Measurements from ENCODE around the gene ARMH3. TPM values are rescaled to one million over a fixed set of nuclear protein-coding genes. Genes with fewer than 3 reads are reported as not detected.

The ARMH3 gene
- total RNA-seq, 5 donors from 2014 or later (not counting 1 experiment from before 2014, with no cell fraction given) = 26.4 to 30.0 (median 27.2) TPM

GRCh38 chr10:102067091-102067916 lies 11.3 kb upstream of the ARMH3 start:
- H3K4me1 Mint-ChIP-seq = peaks cover 32 to 42% (median 37%) of the 10 kb centered on the region in 3 donors
- WGBS (ENCODE audit: insufficient coverage) = 99% methylated on average over 12 of the region's 18 CpGs
- no peak overlapping the region for H3K27ac ChIP-seq (ENCODE audit: low read length)

GRCh38 chr10:102066399-102067088 lies 10.6 kb upstream of the ARMH3 start:
- CTCF ChIA-PET = no interaction called here
- ATAC-seq (replicated peaks in 1 of 4) (no peak), DNase-seq (no peak)
- Mint-ChIP-seq H3K27ac (peak overlapping the region; percentile 84 to 89), H3K4me1 (peaks cover 32 to 40% (median 37%) of the 10 kb centered on the region in 3 donors), H3K4me3 (peak overlapping the region; percentile 80 to 88 (median 85)), H3K9me3 (no peaks in the 10 kb centered on the region), H3K36me3 (peaks cover 3% of the 10 kb centered on the region), H3K27me3 (no peaks in the 10 kb centered on the region)
- Histone ChIP-seq H3K36me3 (ENCODE audit: control insufficient read depth in 2 of 2, extremely low read depth in 1 of 2, insufficient read depth in 1 of 2, low read length in 1 of 2) (peaks cover 2 to 20% of the 10 kb centered on the region in 2 donors), H3K4me1 (ENCODE audit: control insufficient read depth in 1 of 2, extremely low read depth in 1 of 2, insufficient read depth in 2 of 2, low read length in 2 of 2) (peaks cover 4 to 34% of the 10 kb centered on the region in 2 experiments), H3K9me3 (no peaks in the 10 kb centered on the region), H3K27ac (ENCODE audit: low read length) (peak overlapping the region; percentile 61), H3K27me3 (replicated peaks in 1 of 2; ENCODE audit: control insufficient read depth in 2 of 2, extremely low read depth in 1 of 2, insufficient read depth in 2 of 2, low read length in 1 of 2) (no peaks in the 10 kb centered on the region), H3K4me3 (ENCODE audit: control insufficient read depth in 1 of 2, extremely low read depth in 1 of 2, low read length in 1 of 2) (peak overlapping the region; percentile 55 to 86)
- WGBS (ENCODE audit: insufficient coverage) = 90% methylated on average over 8 of the region's 16 CpGs
- POLR2A ChIA-PET = interaction anchor here in 1 of 2 donors (0.6 to 1.2 kb wide), 3 partner anchors 14 to 250 kb away, joined by 4 to 10 read pairs (median 9); no protein-coding TSS in a partner anchor

More at GRCh38 chr10:102067091-102067916, 11.3 kb upstream of the ARMH3 start:
- Mint-ChIP-seq H3K36me3 (peaks cover 3% of the 10 kb centered on the region), H3K4me3 (peak overlapping the region; percentile 53 to 88 (median 80)), H3K27me3 (no peaks in the 10 kb centered on the region), H3K27ac (peak overlapping the region in 1 of 2 donors; percentile 59), H3K9me3 (no peaks in the 10 kb centered on the region)
- ChIA-PET CTCF (interaction anchor here in 1 of 2 donors (0.8 kb wide), 1 partner anchor 169 kb away, joined by 3 read pairs; no protein-coding TSS in a partner anchor), POLR2A (interaction anchor here in 1 of 2 donors (1.2 kb wide), 1 partner anchor 15 kb away, joined by 9 read pairs; no protein-coding TSS in a partner anchor)
- Histone ChIP-seq H3K4me1 (ENCODE audit: control insufficient read depth in 1 of 2, extremely low read depth in 1 of 2, insufficient read depth in 2 of 2, low read length in 2 of 2) (peaks cover 4 to 34% of the 10 kb centered on the region in 2 experiments), H3K36me3 (ENCODE audit: control insufficient read depth in 2 of 2, extremely low read depth in 1 of 2, insufficient read depth in 1 of 2, low read length in 1 of 2) (peaks cover 2 to 20% of the 10 kb centered on the region in 2 donors), H3K27me3 (replicated peaks in 1 of 2; ENCODE audit: control insufficient read depth in 2 of 2, extremely low read depth in 1 of 2, insufficient read depth in 2 of 2, low read length in 1 of 2) (no peaks in the 10 kb centered on the region), H3K9me3 (no peaks in the 10 kb centered on the region), H3K4me3 (ENCODE audit: control insufficient read depth in 1 of 2, extremely low read depth in 1 of 2, low read length in 1 of 2) (no peak overlapping the region)
- DNase-seq (no peak), ATAC-seq (replicated peaks in 1 of 4) (no peak)

- no peaks in the 10 kb centered on the region for H3K9me3 ChIP-seq
- H3K27ac Mint-ChIP-seq = peak overlapping the region; percentile 84 to 89
- H3K4me1 ChIP-seq (ENCODE audit: control insufficient read depth in 1 of 2, extremely low read depth in 1 of 2, insufficient read depth in 2 of 2, low read length in 2 of 2) = peaks cover 4 to 34% of the 10 kb centered on the region in 2 experiments
- H3K36me3 Mint-ChIP-seq = peaks cover 3% of the 10 kb centered on the region
- H3K36me3 ChIP-seq (ENCODE audit: control insufficient read depth in 2 of 2, extremely low read depth in 1 of 2, insufficient read depth in 1 of 2, low read length in 1 of 2) = peaks cover 2 to 20% of the 10 kb centered on the region in 2 donors
- no peaks in the 10 kb centered on the region for H3K27me3 ChIP-seq (replicated peaks in 1 of 2; ENCODE audit: control insufficient read depth in 2 of 2, extremely low read depth in 1 of 2, insufficient read depth in 2 of 2, low read length in 1 of 2)
- H3K4me3 ChIP-seq (ENCODE audit: control insufficient read depth in 1 of 2, extremely low read depth in 1 of 2, low read length in 1 of 2) = peak overlapping the region; percentile 55 to 86
- DNase-seq (peak in 9 of 35 experiments; percentile 7 to 36 (median 14)), ATAC-seq (replicated peaks in 1 of 4) (peak; percentile 17 to 24 (median 20))
- WGBS (ENCODE audit: insufficient coverage) = 12% methylated on average over 62 of the region's 63 CpGs
- CTCF ChIA-PET = interaction anchor here in 1 of 2 donors (0.6 kb wide), 1 partner anchor 9 kb away, joined by 5 read pairs; no protein-coding TSS in a partner anchor
- H3K27ac ChIP-seq (ENCODE audit: low read length) = peak overlapping the region; percentile 61
- POLR2A ChIA-PET = interaction anchor here in 1 of 2 donors (0.6 kb wide), 1 partner anchor 18 kb away, joined by 4 read pairs; no protein-coding TSS in a partner anchor
- H3K4me1 Mint-ChIP-seq = peaks cover 32 to 37% (median 37%) of the 10 kb centered on the region in 3 donors
- no peaks in the 10 kb centered on the region for H3K27me3 Mint-ChIP-seq
- peak overlapping the region; percentile 80 to 88 (median 85) for H3K4me3 Mint-ChIP-seq
- no peaks in the 10 kb centered on the region for H3K9me3 Mint-ChIP-seq
These were observed 9.8 kb upstream of the ARMH3 start for GRCh38 chr10:102065561-102066398.

GRCh38 chr10:102064868-102065560 lies 9.0 kb upstream of the ARMH3 start, which contains the start of gene HPS6:
HPS6 (plus strand) TSS chr10:102065349; CDS start chr10:102065475, 126 bp downstream.
- ATAC-seq (replicated peaks in 1 of 4) = peak; percentile 98 to 99 (median 98)
- peak; percentile 69 to 91 (median 80) for DNase-seq
- POLR2A ChIA-PET = no interaction called here
- peaks cover 32 to 37% (median 37%) of the 10 kb centered on the region in 3 donors for H3K4me1 Mint-ChIP-seq
- Histone ChIP-seq H3K9me3 (no peaks in the 10 kb centered on the region), H3K4me1 (ENCODE audit: control insufficient read depth in 1 of 2, extremely low read depth in 1 of 2, insufficient read depth in 2 of 2, low read length in 2 of 2) (peaks cover 4 to 34% of the 10 kb centered on the region in 2 experiments), H3K4me3 (ENCODE audit: control insufficient read depth in 1 of 2, extremely low read depth in 1 of 2, low read length in 1 of 2) (peak within 1 kb of the TSS; percentile 55 to 86), H3K27ac (ENCODE audit: low read length) (peak within 1 kb of the TSS; percentile 75), H3K36me3 (ENCODE audit: control insufficient read depth in 2 of 2, extremely low read depth in 1 of 2, insufficient read depth in 1 of 2, low read length in 1 of 2) (peaks cover 2 to 20% of the 10 kb centered on the region in 2 donors), H3K27me3 (replicated peaks in 1 of 2; ENCODE audit: control insufficient read depth in 2 of 2, extremely low read depth in 1 of 2, insufficient read depth in 2 of 2, low read length in 1 of 2) (no peaks in the 10 kb centered on the region)
- WGBS (ENCODE audit: insufficient coverage) = 0% methylated on average over 56 of the region's 61 CpGs
- peaks cover 3% of the 10 kb centered on the region for H3K36me3 Mint-ChIP-seq
- H3K27ac Mint-ChIP-seq = peak within 1 kb of the TSS; percentile 98
- H3K27me3 Mint-ChIP-seq = no peaks in the 10 kb centered on the region
- CTCF ChIA-PET = no interaction called here
- no peaks in the 10 kb centered on the region for H3K9me3 Mint-ChIP-seq
- peak within 1 kb of the TSS; percentile 80 to 88 (median 85) for H3K4me3 Mint-ChIP-seq

- peak overlapping the region; percentile 76 to 88 (median 85) for H3K4me3 Mint-ChIP-seq
- peaks cover 3% of the 10 kb centered on the region for H3K36me3 Mint-ChIP-seq
- no peaks in the 10 kb centered on the region for H3K9me3 Mint-ChIP-seq
- no peaks in the 10 kb centered on the region for H3K27me3 Mint-ChIP-seq
- H3K4me1 ChIP-seq (ENCODE audit: control insufficient read depth in 1 of 2, extremely low read depth in 1 of 2, insufficient read depth in 2 of 2, low read length in 2 of 2) = peaks cover 4 to 34% of the 10 kb centered on the region in 2 experiments
- no peaks in the 10 kb centered on the region for H3K27me3 ChIP-seq (replicated peaks in 1 of 2; ENCODE audit: control insufficient read depth in 2 of 2, extremely low read depth in 1 of 2, insufficient read depth in 2 of 2, low read length in 1 of 2)
- CTCF ChIA-PET = no interaction called here
- peaks cover 32 to 37% (median 36%) of the 10 kb centered on the region in 3 donors for H3K4me1 Mint-ChIP-seq
- POLR2A ChIA-PET = no interaction called here
- no peak for ATAC-seq (replicated peaks in 1 of 4)
- no peak for DNase-seq
- peak overlapping the region; percentile 75 for H3K27ac ChIP-seq (ENCODE audit: low read length)
- no peaks in the 10 kb centered on the region for H3K9me3 ChIP-seq
- peak overlapping the region; percentile 98 for H3K27ac Mint-ChIP-seq
- peak overlapping the region; percentile 55 to 86 for H3K4me3 ChIP-seq (ENCODE audit: control insufficient read depth in 1 of 2, extremely low read depth in 1 of 2, low read length in 1 of 2)
- H3K36me3 ChIP-seq (ENCODE audit: control insufficient read depth in 2 of 2, extremely low read depth in 1 of 2, insufficient read depth in 1 of 2, low read length in 1 of 2) = peaks cover 2 to 20% of the 10 kb centered on the region in 2 donors
- WGBS (ENCODE audit: insufficient coverage) = no CpG with 5 or more reads among the region's 2 CpGs
These were observed 8.5 kb upstream of the ARMH3 start for GRCh38 chr10:102064503-102064867.
